GM19351 (cell line): ENCODE results near the gene MTCL3.

ENCODE experiments used
- ATAC-seq: cut with Tn5 transposase; IDR thresholded peaks from one replicate; pipeline ENCODE4 v1.9.1; 2021; ENCODE audit warnings: mild to moderate bottlenecking, moderate library complexity; ENCODE audit not compliant: unreplicated experiment

MTCL3 gene

DNA sequence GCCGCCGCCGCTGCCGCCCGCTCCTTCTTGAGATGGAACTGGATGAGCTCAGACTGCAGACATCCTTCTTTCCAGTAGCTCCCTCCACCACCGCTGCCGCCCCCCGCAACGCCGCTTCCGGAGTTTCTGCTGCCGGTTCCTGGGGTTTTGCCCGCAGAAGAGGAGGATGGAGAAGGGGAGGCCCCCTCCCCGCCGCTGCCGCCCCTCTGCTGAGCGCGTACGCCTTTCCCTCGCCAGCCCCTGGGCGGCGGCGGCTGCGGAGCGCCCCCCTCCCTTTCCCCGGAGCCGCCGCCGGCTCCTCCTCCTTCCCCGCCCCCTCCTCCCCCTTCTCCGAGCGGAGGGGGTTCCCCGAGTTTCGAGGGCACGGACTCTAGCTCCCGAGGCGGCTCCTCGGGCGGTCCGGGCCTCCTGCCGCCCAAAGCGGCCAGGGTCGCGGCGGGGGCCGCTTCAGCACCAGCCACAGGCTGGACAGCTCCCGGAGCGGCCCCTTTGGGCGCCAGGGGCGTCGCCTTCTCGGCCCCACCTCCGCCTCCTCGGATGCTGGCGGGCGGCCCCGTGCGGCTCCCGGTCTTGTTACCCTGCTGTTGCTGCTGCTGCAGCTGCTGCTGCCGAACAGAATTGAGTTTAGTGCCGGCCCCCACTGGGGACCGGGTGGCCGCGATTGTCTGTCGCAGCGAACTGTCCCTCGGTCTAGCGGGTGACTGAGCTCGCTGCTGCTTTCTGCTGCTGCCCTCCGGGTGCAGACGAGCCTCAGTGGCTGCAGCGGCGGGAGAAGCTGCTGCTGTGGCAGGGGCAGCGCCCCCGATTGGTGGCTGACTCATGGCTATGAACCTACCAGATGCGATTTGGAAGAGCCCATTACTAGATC is 3.1 kb downstream of the MTCL3 start:
- ATAC-seq = peak; percentile 68

DNA sequence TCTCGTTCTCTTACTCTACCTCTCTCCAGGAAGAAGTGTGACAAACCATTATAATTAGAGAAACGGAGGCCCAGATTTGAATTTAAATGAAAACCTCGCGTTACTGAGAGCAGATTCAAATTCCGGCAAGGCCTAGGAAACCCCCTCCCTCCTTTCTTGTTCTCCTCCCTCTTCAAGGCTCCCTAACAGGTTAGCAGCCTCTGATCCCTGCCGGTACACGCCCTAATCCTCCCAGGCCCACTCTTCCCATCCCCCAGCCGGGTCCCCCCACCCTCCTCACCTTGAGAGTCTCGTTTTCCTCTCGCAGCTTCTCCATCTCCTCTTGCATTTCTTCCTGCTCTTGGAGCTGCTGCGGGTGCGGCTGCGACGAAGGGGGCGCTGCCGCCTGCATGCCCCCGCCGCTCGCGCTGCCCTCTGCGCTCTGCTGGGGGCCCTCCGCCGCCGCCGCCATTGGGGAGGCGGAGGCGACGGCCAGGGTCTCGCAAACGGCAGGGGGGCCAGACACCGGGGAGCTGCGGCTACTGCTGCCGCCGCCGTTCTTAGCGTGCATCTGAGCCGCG is 3.8 kb downstream of the MTCL3 start:
- ATAC-seq = peak; percentile 6

DNA sequence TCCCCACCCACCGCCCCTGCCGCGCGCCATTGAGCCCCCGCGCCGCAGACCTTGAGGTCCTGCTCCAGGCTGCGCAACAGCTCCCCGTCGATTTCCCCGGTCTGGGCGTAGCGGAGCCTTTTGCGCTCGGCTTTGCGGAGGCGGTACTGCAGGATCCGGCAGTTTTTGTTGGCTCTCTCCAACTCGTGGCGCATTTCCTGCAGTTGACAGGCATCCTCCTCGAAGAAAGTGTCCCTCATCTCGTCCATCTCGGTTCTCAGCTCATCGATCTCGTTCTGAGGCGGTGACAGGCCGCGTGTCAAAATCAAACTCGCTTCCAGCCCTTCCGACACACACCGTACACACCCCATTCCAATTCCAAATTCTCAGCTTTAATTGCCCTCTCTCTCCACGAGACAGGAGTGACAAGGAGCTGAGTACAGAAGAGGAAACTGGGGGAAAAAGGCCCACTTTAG is 4.3 kb downstream of the MTCL3 start:
- ATAC-seq = no peak

DNA sequence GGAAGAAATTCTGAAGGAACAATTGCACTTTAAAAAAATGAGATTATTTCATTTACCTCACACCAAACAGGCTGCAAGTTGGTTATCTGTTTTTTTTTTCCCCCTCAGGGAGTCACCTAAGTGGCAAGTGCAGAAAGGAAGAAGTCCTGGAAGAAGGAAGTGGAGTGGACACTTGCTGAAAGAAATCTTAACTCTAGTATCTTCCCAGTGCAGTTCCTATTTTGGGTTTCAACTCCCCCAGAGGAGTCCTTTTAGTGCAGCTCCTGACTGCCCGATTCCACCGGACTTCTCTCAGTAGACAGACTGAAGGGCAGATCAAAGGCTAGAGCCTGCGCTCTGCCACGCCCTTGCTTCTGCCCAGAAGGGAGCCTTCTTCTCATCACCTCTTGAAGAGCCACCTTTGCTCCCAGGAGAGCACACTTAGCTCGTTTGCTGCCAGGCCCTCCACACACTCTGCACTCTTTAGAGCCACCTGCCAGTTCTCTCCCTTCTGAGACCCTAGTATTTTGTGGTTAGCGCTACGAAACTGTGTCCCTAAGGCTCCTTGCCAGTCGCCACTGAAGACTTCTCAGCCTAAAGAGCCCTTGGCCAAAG is 4.9 kb downstream of the MTCL3 start:
- no peak for ATAC-seq

DNA sequence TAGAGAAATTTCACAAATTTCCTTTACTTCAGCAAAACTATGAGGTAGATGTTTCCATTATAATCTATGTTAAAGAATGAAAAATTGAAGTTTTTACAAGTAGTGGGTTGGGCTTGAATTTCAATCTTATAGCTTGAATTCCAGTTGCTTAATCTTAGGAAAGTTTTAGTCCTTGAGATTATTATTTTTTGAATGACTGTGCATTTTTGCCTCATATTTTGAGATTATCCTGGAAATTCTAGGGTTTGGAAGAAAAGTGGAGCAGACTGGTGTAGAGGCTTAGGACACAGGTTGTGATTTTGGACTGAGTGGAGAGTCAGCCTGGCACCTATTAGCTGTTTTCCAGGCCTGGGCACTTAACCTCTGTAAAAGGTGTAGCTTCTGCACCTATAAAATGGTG is 5.7 kb downstream of the MTCL3 start:
- ATAC-seq = no peak

DNA sequence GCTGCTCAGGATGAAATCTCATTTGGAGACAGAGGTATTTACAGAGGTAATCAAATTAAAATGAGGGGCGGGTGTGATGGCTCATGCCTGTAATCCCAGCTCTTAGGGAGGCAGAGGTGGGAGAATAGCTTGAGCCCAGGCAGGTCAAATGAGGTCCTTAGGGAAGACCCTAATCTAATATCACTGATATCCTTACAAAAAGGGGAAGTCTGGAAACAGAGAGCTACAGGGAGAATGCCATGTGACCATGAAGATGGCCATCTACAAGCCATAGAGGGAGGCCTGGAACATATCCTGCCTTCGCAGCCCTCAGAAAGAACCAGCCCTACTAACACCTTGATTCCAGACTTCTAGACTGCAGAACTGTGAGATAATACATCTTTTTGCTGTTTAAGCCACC is 8.3 kb downstream of the MTCL3 start:
- no peak for ATAC-seq

GRCh38 chr6:127506894-127507293 is 12.2 kb downstream of the MTCL3 start:
- ATAC-seq = no peak

- ATAC-seq = no peak
These were observed 16.1 kb downstream of the MTCL3 start for GRCh38 chr6:127503022-127503421.

- ATAC-seq = no peak
These were observed 21.7 kb downstream of the MTCL3 start for GRCh38 chr6:127497410-127497809.

DNA sequence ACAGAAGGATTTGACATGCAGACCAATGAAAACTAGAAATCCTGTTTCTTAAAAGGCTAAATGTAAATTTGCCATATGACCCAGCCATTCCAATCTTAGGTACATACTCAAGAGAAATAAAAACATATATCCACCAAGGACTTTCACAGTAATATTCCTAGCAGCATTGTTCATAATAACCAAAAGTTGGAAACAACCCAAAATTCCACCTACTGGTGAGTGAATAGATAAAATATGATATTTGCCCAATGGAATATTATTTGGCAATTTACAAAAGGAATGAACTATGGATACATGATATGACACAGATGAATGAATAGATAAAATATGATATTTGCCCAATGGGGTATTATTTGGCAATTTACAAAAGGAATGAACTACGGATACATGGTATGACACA is 22.7 kb downstream of the MTCL3 start:
- ATAC-seq = no peak

GRCh38 chr6:127494240-127494767 is 24.8 kb downstream of the MTCL3 start:
- ATAC-seq = no peak

DNA sequence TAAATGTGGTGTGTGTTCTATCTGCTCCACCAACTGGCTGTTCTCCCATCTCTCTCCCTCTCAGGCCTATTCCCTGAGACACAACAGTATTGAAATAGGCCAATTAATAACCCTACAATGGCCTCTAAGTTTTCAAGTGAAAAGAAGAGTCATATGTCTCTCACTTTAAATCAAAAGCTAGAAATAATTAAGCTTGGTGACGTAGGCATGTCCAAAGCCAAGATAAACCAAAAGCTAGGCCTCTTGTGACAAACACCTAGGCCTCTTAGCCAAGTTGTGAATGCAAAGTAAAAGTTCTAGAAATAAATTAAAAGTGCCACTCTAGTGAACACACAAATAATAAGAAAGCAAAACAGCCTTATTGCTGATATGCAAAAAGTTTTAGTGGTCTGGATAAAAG is 29.9 kb downstream of the MTCL3 start:
- ATAC-seq = no peak

GRCh38 chr6:127486934-127487333 is 32.2 kb downstream of the MTCL3 start:
- ATAC-seq = no peak

GRCh38 chr6:127484212-127484863 is 34.8 kb downstream of the MTCL3 start:
- peak; percentile 99 for ATAC-seq

GRCh38 chr6:127483399-127484055 is 35.6 kb downstream of the MTCL3 start:
- peak; percentile 9 for ATAC-seq

DNA sequence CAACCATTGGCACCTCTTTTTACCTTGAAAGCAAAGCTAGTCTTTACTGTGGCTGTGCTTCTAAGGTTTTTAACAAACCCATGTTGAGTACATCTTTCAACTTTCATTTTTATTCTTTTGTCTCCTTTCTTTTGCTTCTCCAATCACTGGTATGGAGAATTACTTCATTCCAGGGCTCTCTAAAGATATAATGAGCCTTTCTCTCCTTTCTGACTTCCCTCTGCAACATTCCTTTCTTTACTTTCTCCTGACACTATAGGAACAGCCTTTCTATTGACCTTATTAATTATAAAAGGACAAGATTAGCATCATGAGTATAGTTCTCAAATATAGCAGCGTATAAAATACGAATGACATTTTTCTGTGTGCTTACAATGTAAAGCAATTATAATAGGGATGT is 36.8 kb downstream of the MTCL3 start:
- no peak for ATAC-seq

DNA sequence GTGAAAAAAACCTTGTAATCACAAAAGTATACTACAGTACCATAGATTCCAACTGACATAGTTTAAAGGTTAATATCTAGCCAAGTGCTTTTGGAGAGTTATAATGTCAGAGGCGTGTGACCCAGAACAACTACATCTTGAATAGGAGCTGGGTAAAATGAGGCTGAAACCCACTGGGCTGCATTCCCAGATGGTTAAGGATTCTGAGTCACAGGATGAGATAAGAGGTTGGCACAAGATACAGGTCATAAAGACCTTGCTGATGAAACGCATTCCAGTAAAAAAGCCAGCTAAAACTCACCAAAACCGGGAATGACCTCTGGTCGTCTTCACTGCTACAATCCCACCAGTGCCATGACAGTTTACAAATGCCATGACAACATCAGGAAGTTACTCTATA is 37.5 kb downstream of the MTCL3 start:
- no peak for ATAC-seq

DNA sequence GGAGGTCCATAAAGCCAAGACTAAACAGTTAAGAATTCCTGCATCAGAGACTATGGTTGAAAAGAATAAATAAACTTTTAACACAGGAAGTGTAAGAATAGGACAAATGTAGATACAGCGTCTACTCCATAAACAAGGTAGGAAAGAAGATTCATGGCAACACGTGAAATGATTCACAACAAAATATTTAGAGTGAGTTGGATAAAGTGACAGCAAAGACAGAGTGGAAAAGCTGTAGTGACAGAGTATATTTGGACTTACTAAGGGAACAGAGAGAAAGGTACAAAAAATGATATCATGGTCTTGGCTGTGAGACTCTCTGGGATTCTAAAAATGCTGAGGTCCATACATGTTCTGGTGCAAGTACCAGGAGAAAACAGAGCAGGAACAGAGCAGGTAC is 38.0 kb downstream of the MTCL3 start:
- ATAC-seq = no peak

- ATAC-seq = no peak
These were observed 41.5 kb downstream of the MTCL3 start for GRCh38 chr6:127477658-127478057.

GRCh38 chr6:127475823-127476176 is 43.3 kb downstream of the MTCL3 start:
- ATAC-seq = no peak
